ENCODE results near the gene MANSC4.

GRCh38 chr12:27779416-27779919 lies 568 bp downstream of the MANSC4 start:
- TF ChIP-seq CTCF (IDR thresholded peaks at IDR 0.05) (no peak), POLR2A (IDR thresholded peaks at IDR 0.05) (no peak)
